GM06990 (cell line): ENCODE measurements around the gene ADRA2B.
"Not testable (repeated sequence)": the region's sequence is repeated elsewhere in the genome, so short reads cannot be mapped to it uniquely, and the experiment has no call there.

ENCODE experiments used
- DNase-seq: peaks from one replicate; pipeline ENCODE4 v3.0.0-alpha.2; 2011; ENCODE audit not compliant: insufficient read length; ENCODE audit errors: extremely low read depth
- H3K27me3 ChIP-seq: replicated peaks from 2 replicates; pipeline ENCODE4 v1.6.0; 2011; ENCODE audit warnings: low read length; ENCODE audit not compliant: control insufficient read depth, insufficient read depth
- H3K36me3 ChIP-seq: 2 replicates; pipeline ENCODE4 v1.5.1; 2011; ENCODE audit warnings: low read length; ENCODE audit not compliant: control insufficient read depth, insufficient read depth
- H3K4me3 ChIP-seq: replicated peaks from 2 replicates; pipeline ENCODE4 v1.5.1; 2011; ENCODE audit warnings: low read depth, mild to moderate bottlenecking, control low read depth, low read length
- TF ChIP-seq, protein P1 (sequence below): IDR thresholded peaks from 2 replicates; pipeline ENCODE4 v1.5.1; 2011; ENCODE audit warnings: low read length, control low read depth, mild to moderate bottlenecking, inconsistent platforms; ENCODE audit not compliant: insufficient read depth, poor library complexity, severe bottlenecking

ADRA2B gene

DNA sequence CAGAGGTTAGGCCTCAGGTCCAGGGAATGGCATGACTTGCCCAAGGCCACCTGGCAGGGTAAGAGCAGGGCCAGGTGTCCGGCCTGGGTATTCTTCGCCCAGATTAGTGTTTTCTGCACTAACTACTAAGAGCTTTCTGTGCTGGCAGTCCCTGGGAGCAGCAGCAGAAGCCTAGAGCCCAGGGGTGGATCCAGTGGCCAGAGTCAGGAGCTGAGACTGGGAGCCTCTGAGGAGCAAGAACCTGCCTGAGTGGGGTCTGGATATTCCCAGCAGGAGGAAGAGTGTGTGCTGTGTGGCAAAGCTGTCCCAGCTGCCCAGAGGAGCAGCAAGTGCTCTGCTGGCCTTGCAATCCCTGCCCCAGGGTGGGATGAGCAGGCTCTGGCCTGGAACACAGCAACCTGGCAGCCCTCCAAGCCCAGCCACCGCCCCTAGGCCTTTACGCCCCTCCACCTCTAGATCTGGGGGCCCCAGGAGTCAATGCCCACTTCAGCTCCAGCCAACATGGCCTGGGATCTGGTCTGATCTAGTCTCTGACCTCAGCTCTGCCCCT is 50.9 kb downstream of the ADRA2B start:
- no peak for DNase-seq
- TF ChIP-seq, protein P1, sequence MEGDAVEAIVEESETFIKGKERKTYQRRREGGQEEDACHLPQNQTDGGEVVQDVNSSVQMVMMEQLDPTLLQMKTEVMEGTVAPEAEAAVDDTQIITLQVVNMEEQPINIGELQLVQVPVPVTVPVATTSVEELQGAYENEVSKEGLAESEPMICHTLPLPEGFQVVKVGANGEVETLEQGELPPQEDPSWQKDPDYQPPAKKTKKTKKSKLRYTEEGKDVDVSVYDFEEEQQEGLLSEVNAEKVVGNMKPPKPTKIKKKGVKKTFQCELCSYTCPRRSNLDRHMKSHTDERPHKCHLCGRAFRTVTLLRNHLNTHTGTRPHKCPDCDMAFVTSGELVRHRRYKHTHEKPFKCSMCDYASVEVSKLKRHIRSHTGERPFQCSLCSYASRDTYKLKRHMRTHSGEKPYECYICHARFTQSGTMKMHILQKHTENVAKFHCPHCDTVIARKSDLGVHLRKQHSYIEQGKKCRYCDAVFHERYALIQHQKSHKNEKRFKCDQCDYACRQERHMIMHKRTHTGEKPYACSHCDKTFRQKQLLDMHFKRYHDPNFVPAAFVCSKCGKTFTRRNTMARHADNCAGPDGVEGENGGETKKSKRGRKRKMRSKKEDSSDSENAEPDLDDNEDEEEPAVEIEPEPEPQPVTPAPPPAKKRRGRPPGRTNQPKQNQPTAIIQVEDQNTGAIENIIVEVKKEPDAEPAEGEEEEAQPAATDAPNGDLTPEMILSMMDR, result no peak

GRCh38 chr2:96064760-96065159 is 51.6 kb downstream of the ADRA2B start:
- H3K27me3 ChIP-seq, H3K36me3 ChIP-seq, H3K4me3 ChIP-seq, DNase-seq: not testable (repeated sequence)

More for the DNA sequence above, 50.9 kb downstream of the ADRA2B start:
- Histone ChIP-seq H3K36me3 (no peaks in the 10 kb centered on the region), H3K27me3 (no peaks in the 10 kb centered on the region), H3K4me3 (no peak overlapping the region)

- not testable (repeated sequence) for H3K4me3 ChIP-seq, H3K36me3 ChIP-seq, DNase-seq, H3K27me3 ChIP-seq
Observed at GRCh38 chr2:96064047-96064675, 52.2 kb downstream of the ADRA2B start.

DNA sequence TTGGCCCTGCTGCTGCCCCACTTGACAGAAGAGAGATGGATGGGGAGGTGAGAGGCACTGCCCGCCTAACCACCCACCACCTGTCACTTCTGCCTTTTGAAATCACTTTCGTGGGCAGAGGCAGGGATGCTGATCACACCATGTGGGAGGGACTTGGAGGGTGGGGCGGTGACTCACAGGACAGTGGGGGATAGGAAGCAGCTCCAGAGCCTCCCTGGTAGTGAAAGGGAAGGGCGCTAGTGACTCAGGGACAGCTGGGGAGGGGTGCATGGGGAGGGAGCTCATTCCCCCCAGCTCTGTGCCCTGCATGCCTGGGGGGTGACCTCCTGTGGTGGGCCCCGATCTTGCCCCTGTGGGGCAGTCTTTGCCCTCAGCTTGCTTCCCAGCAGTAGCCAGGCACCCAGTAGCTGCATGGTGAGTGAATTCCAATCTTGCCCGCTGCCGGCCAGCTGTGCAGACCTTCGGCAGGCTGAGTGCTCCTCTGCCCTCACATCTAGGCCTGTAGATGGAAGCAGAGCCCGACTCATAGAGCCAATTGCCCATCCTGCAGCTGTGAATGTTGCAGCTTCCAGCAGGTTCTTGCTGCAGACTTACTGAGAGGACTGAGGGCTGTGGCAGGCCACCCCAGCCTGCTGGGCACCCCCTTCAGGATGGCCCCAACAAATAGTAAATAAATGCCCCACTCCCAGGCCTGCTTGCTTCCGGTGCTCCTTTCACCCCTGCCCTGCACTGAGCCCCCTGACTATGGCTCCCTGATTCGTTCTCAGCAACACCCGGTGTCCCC is 53.1 kb downstream of the ADRA2B start:
- DNase-seq, H3K36me3 ChIP-seq, H3K27me3 ChIP-seq, H3K4me3 ChIP-seq: not testable (repeated sequence)
- TF ChIP-seq, protein P1, result peak; percentile 15
